Right kidney (tissue), 1 donor: ENCODE measurements around the gene ANKK1.

Experiments
- DNase-seq: peaks from one replicate; pipeline ENCODE4 v3.0.0-alpha.2; 2016

The ANKK1 gene

GRCh38 chr11:113378692-113379091, 8.9 kb upstream of the ANKK1 start:
- DNase-seq: no peak

GRCh38 chr11:113382121-113382520, 5.5 kb upstream of the ANKK1 start:
- DNase-seq: no peak

GRCh38 chr11:113384551-113384950, 3.0 kb upstream of the ANKK1 start:
- no peak for DNase-seq

GRCh38 chr11:113385749-113386148, 1.8 kb upstream of the ANKK1 start:
- DNase-seq: no peak

GRCh38 chr11:113386866-113387265, 713 bp upstream of the ANKK1 start:
- no peak for DNase-seq

- DNase-seq: no peak
These were observed 1.7 kb downstream of the ANKK1 start for GRCh38 chr11:113389272-113389671.

GRCh38 chr11:113392236-113392921, 4.8 kb downstream of the ANKK1 start:
- no peak for DNase-seq

- DNase-seq: no peak
These were observed 6.0 kb downstream of the ANKK1 start for GRCh38 chr11:113393501-113393985.

- no peak for DNase-seq
These were observed 7.3 kb downstream of the ANKK1 start for GRCh38 chr11:113394919-113395318.

- no peak for DNase-seq
These were observed 8.3 kb downstream of the ANKK1 start for GRCh38 chr11:113395782-113396336.

GRCh38 chr11:113396690-113397089, 9.1 kb downstream of the ANKK1 start:
- no peak for DNase-seq

- DNase-seq: no peak
These were observed 9.6 kb downstream of the ANKK1 start for GRCh38 chr11:113397212-113397611.

- no peak for DNase-seq
These were observed 10.2 kb downstream of the ANKK1 start for GRCh38 chr11:113397821-113398220.

GRCh38 chr11:113398669-113399430, 11.3 kb downstream of the ANKK1 start:
- DNase-seq: no peak

- no peak for DNase-seq
These were observed 13.2 kb downstream of the ANKK1 start for GRCh38 chr11:113400631-113401230.

GRCh38 chr11:113401718-113402117, 14.1 kb downstream of the ANKK1 start:
- no peak for DNase-seq

- no peak for DNase-seq
These were observed 17.4 kb downstream of the ANKK1 start for GRCh38 chr11:113404859-113405430.

- no peak for DNase-seq
These were observed 18.3 kb downstream of the ANKK1 start for GRCh38 chr11:113405724-113406478.

GRCh38 chr11:113407163-113407562, 19.6 kb downstream of the ANKK1 start:
- DNase-seq: no peak

- no peak for DNase-seq
These were observed 20.6 kb downstream of the ANKK1 start for GRCh38 chr11:113408206-113408605.

- DNase-seq: no peak
These were observed 21.3 kb downstream of the ANKK1 start for GRCh38 chr11:113408887-113409286.

- DNase-seq: no peak
These were observed 21.9 kb downstream of the ANKK1 start for GRCh38 chr11:113409526-113409925.
